ENCODE data around the gene DGKG.

The DGKG gene

GRCh38 chr3:186367631-186368030 lies 5.6 kb upstream of the DGKG start:
- TF ChIP-seq SUZ12 (IDR thresholded peaks at IDR 0.05; ENCODE audit: extremely low read depth, insufficient read depth, insufficient read length): no peak
- TF ChIP-seq YY1 (IDR thresholded peaks at IDR 0.05; ENCODE audit: insufficient read depth, insufficient read length): no peak
- TF ChIP-seq ZNF274 (IDR thresholded peaks at IDR 0.05; ENCODE audit: low read depth, low read length): no peak
- DNase-seq (ENCODE audit: low read depth, low spot score): no peak
- H3K9me3 ChIP-seq (ENCODE audit: insufficient read depth, low read length): no peaks in the 10 kb centered on the region
- no peak overlapping the region for H3K9ac ChIP-seq (ENCODE audit: insufficient read length, low read depth)
- peaks cover 22% of the 10 kb centered on the region for H3K27me3 ChIP-seq (ENCODE audit: insufficient read depth, insufficient read length)
- no peaks in the 10 kb centered on the region for H3K4me1 ChIP-seq (ENCODE audit: insufficient read depth, insufficient read length)
- H3K4me3 ChIP-seq (ENCODE audit: insufficient read length, low read depth): no peak overlapping the region
- no peaks in the 10 kb centered on the region for H3K36me3 ChIP-seq (ENCODE audit: insufficient read depth, insufficient read length, low read length)

GRCh38 chr3:186366206-186366605 lies 4.2 kb upstream of the DGKG start:
- Histone ChIP-seq H3K27me3 (ENCODE audit: insufficient read depth, insufficient read length) (peaks cover 36% of the 10 kb centered on the region), H3K36me3 (ENCODE audit: insufficient read depth, insufficient read length, low read length) (no peaks in the 10 kb centered on the region), H3K4me3 (ENCODE audit: insufficient read length, low read depth) (no peak overlapping the region), H3K9ac (ENCODE audit: insufficient read length, low read depth) (no peak overlapping the region), H3K9me3 (ENCODE audit: insufficient read depth, low read length) (no peaks in the 10 kb centered on the region), H3K4me1 (ENCODE audit: insufficient read depth, insufficient read length) (peaks cover under 1% of the 10 kb centered on the region)
- DNase-seq (ENCODE audit: low read depth, low spot score): no peak
- TF ChIP-seq YY1 (IDR thresholded peaks at IDR 0.05; ENCODE audit: insufficient read depth, insufficient read length): no peak
- no peak for TF ChIP-seq ZNF274 (IDR thresholded peaks at IDR 0.05; ENCODE audit: low read depth, low read length)
- TF ChIP-seq SUZ12 (IDR thresholded peaks at IDR 0.05; ENCODE audit: extremely low read depth, insufficient read depth, insufficient read length): no peak

GRCh38 chr3:186365202-186365974 lies 3.4 kb upstream of the DGKG start:
- DNase-seq (ENCODE audit: low read depth, low spot score): no peak
- H3K4me1 ChIP-seq (ENCODE audit: insufficient read depth, insufficient read length): peaks cover 7% of the 10 kb centered on the region
- H3K36me3 ChIP-seq (ENCODE audit: insufficient read depth, insufficient read length, low read length): no peaks in the 10 kb centered on the region
- H3K4me3 ChIP-seq (ENCODE audit: insufficient read length, low read depth): no peak overlapping the region
- no peaks in the 10 kb centered on the region for H3K9me3 ChIP-seq (ENCODE audit: insufficient read depth, low read length)
- H3K9ac ChIP-seq (ENCODE audit: insufficient read length, low read depth): no peak overlapping the region
- peaks cover 45% of the 10 kb centered on the region for H3K27me3 ChIP-seq (ENCODE audit: insufficient read depth, insufficient read length)
- TF ChIP-seq SUZ12 (IDR thresholded peaks at IDR 0.05; ENCODE audit: extremely low read depth, insufficient read depth, insufficient read length) (no peak), ZNF274 (IDR thresholded peaks at IDR 0.05; ENCODE audit: low read depth, low read length) (no peak), YY1 (IDR thresholded peaks at IDR 0.05; ENCODE audit: insufficient read depth, insufficient read length) (no peak)

- no peak for DNase-seq (ENCODE audit: low read depth, low spot score)
- peaks cover 55% of the 10 kb centered on the region for H3K27me3 ChIP-seq (ENCODE audit: insufficient read depth, insufficient read length)
- no peaks in the 10 kb centered on the region for H3K36me3 ChIP-seq (ENCODE audit: insufficient read depth, insufficient read length, low read length)
- peaks cover 7% of the 10 kb centered on the region for H3K4me1 ChIP-seq (ENCODE audit: insufficient read depth, insufficient read length)
- TF ChIP-seq ZNF274 (IDR thresholded peaks at IDR 0.05; ENCODE audit: low read depth, low read length) (no peak), YY1 (IDR thresholded peaks at IDR 0.05; ENCODE audit: insufficient read depth, insufficient read length) (no peak), SUZ12 (IDR thresholded peaks at IDR 0.05; ENCODE audit: extremely low read depth, insufficient read depth, insufficient read length) (no peak)
- no peak overlapping the region for H3K4me3 ChIP-seq (ENCODE audit: insufficient read length, low read depth)
- H3K9me3 ChIP-seq (ENCODE audit: insufficient read depth, low read length): no peaks in the 10 kb centered on the region
- no peak overlapping the region for H3K9ac ChIP-seq (ENCODE audit: insufficient read length, low read depth)
Measured at GRCh38 chr3:186362988-186363387, 954 bp upstream of the DGKG start.

DNA sequence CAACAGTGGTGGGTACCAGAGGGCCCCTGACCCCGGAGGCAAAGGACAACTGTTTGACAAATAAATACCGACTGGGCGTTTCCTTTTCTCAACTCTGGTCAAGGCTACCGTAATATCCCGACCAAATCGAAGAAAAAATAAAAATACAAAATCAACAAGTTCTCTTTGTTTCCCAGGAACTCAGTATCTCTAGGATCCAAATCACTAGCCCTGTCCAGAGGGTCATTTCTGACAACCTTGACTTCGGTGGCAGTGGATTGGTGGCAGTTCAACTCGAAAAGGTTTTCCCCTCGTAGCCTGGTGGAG lies 456 bp upstream of the DGKG start:
- Histone ChIP-seq H3K27me3 (ENCODE audit: insufficient read depth, insufficient read length) (peaks cover 55% of the 10 kb centered on the region), H3K9me3 (ENCODE audit: insufficient read depth, low read length) (no peaks in the 10 kb centered on the region), H3K36me3 (ENCODE audit: insufficient read depth, insufficient read length, low read length) (no peaks in the 10 kb centered on the region), H3K4me1 (ENCODE audit: insufficient read depth, insufficient read length) (peaks cover 7% of the 10 kb centered on the region), H3K4me3 (ENCODE audit: insufficient read length, low read depth) (peak overlapping the region; percentile 47), H3K9ac (ENCODE audit: insufficient read length, low read depth) (no peak overlapping the region)
- no peak for DNase-seq (ENCODE audit: low read depth, low spot score)
- no peak for TF ChIP-seq SUZ12 (IDR thresholded peaks at IDR 0.05; ENCODE audit: extremely low read depth, insufficient read depth, insufficient read length)
- no peak for TF ChIP-seq ZNF274 (IDR thresholded peaks at IDR 0.05; ENCODE audit: low read depth, low read length)
- TF ChIP-seq YY1 (IDR thresholded peaks at IDR 0.05; ENCODE audit: insufficient read depth, insufficient read length): no peak

DNA sequence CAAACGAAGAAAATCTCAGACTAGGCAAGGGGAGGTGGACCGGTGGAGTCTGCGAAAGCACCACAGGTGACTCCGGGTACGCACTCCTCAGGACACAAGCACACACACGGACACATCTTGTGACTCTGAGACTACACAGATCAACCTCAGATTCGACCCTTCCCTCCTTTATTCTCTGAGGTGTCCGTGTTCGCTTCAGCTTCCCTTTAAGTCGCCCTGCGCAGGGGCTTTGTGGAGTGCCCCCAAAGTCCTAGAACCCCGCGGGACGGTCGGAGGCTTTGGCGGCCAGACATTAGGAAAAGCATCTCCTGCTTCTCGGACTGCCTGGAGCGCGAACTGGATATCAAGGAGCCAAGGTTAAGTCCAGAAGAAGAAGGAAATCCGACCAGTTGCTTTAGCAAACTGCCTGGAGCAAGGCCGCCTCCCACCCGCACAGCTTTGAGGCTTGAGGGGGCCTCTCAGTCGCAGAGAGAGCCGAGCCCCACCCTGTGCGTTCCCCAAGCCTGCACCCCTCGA lies 730 bp downstream of the DGKG start:
- Histone ChIP-seq H3K4me1 (ENCODE audit: insufficient read depth, insufficient read length) (peaks cover 7% of the 10 kb centered on the region), H3K9ac (ENCODE audit: insufficient read length, low read depth) (peak overlapping the region; percentile 68), H3K4me3 (ENCODE audit: insufficient read length, low read depth) (peak overlapping the region; percentile 47), H3K27me3 (ENCODE audit: insufficient read depth, insufficient read length) (peaks cover 55% of the 10 kb centered on the region), H3K9me3 (ENCODE audit: insufficient read depth, low read length) (no peaks in the 10 kb centered on the region), H3K36me3 (ENCODE audit: insufficient read depth, insufficient read length, low read length) (no peaks in the 10 kb centered on the region)
- TF ChIP-seq ZNF274 (IDR thresholded peaks at IDR 0.05; ENCODE audit: low read depth, low read length) (no peak), YY1 (IDR thresholded peaks at IDR 0.05; ENCODE audit: insufficient read depth, insufficient read length) (no peak), SUZ12 (IDR thresholded peaks at IDR 0.05; ENCODE audit: extremely low read depth, insufficient read depth, insufficient read length) (no peak)
- no peak for DNase-seq (ENCODE audit: low read depth, low spot score)

- Histone ChIP-seq H3K4me3 (ENCODE audit: insufficient read length, low read depth) (peak overlapping the region; percentile 47), H3K27me3 (ENCODE audit: insufficient read depth, insufficient read length) (peaks cover 55% of the 10 kb centered on the region), H3K36me3 (ENCODE audit: insufficient read depth, insufficient read length, low read length) (no peaks in the 10 kb centered on the region), H3K4me1 (ENCODE audit: insufficient read depth, insufficient read length) (peaks cover 7% of the 10 kb centered on the region), H3K9ac (ENCODE audit: insufficient read length, low read depth) (peak overlapping the region; percentile 68), H3K9me3 (ENCODE audit: insufficient read depth, low read length) (no peaks in the 10 kb centered on the region)
- DNase-seq (ENCODE audit: low read depth, low spot score): no peak
- TF ChIP-seq SUZ12 (IDR thresholded peaks at IDR 0.05; ENCODE audit: extremely low read depth, insufficient read depth, insufficient read length) (no peak), YY1 (IDR thresholded peaks at IDR 0.05; ENCODE audit: insufficient read depth, insufficient read length) (no peak), ZNF274 (IDR thresholded peaks at IDR 0.05; ENCODE audit: low read depth, low read length) (no peak)
Measured at GRCh38 chr3:186360779-186361178, 1.3 kb downstream of the DGKG start.

All from NT2/D1 (cell line).